Tibial nerve (tissue), 3 donors: ENCODE data around the gene ICE1.
"Not testable (repeated sequence)": the region's sequence is repeated elsewhere in the genome, so short reads cannot be mapped to it uniquely, and the experiment has no call there.

Source experiments
- CTCF ChIP-seq, 5 experiments: fragments of 200-600 bp in 3 of 5; fragments of 450-650 bp in 2 of 5; sonication (generic) in 3 of 5; IDR thresholded peaks; one replicate each; pipeline ENCODE4 v1.5.1; 2016 to 2019; ENCODE audit warnings: antibody characterized with exemption in 5 of 5, mild to moderate bottlenecking in 3 of 5, moderate library complexity in 2 of 5
- POLR2A ChIP-seq, 2 donors: fragments of 450-650 bp; IDR thresholded peaks; one replicate each; pipeline ENCODE4 v1.6.1; 2017; ENCODE audit warnings: antibody characterized with exemption in 2 of 2, mild to moderate bottlenecking in 2 of 2, moderate library complexity in 2 of 2

GRCh38 chr5:5392504-5392903 lies 30.0 kb upstream of the ICE1 start:
- not testable (repeated sequence) for TF ChIP-seq CTCF, POLR2A (IDR thresholded peaks at IDR 0.05)
